Gastrocnemius medialis (tissue), 4 donors: ENCODE measurements around the gene LSM14A.

Experiments used
- POLR2A ChIP-seq, 2 donors: fragments of 450-650 bp; IDR thresholded peaks; one replicate each; pipeline ENCODE4 v1.6.1; 2017; ENCODE audit warnings: antibody characterized with exemption in 2 of 2, mild to moderate bottlenecking in 2 of 2, moderate library complexity in 2 of 2
- TF ChIP-seq, protein P1 (sequence below), 5 experiments: fragments of 450-650 bp in 3 of 5; fragments of 200-600 bp in 2 of 5; sonication (generic) in 2 of 5; IDR thresholded peaks in 4 of 5; conservative IDR thresholded peaks in 1 of 5; 1 replicate in 4 of 5; 2 replicates in 1 of 5; pipeline ENCODE4 v1.5.1; 2016 to 2019; ENCODE audit warnings: antibody characterized with exemption in 5 of 5, mild to moderate bottlenecking in 3 of 5, moderate library complexity in 3 of 5

DNA sequence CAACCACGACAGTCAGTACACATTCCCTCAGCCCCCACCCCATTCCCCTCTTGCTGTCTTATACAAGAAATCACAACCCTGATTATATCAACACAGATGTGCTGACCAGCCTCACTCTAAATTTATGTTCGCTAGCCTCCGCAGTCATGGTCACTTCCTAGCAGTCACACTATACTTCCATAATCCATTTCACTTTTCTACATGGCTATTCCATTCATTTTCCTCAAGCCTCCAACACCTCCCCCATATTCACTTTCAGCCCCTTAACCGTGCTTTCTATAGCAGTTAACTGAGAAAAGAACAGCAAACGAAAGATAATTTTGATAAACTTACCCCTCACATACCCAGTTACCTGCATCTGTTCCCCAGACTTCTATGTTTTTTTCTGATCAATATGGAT lies 8.4 kb downstream of the LSM14A start:
- TF ChIP-seq, protein P1, sequence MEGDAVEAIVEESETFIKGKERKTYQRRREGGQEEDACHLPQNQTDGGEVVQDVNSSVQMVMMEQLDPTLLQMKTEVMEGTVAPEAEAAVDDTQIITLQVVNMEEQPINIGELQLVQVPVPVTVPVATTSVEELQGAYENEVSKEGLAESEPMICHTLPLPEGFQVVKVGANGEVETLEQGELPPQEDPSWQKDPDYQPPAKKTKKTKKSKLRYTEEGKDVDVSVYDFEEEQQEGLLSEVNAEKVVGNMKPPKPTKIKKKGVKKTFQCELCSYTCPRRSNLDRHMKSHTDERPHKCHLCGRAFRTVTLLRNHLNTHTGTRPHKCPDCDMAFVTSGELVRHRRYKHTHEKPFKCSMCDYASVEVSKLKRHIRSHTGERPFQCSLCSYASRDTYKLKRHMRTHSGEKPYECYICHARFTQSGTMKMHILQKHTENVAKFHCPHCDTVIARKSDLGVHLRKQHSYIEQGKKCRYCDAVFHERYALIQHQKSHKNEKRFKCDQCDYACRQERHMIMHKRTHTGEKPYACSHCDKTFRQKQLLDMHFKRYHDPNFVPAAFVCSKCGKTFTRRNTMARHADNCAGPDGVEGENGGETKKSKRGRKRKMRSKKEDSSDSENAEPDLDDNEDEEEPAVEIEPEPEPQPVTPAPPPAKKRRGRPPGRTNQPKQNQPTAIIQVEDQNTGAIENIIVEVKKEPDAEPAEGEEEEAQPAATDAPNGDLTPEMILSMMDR (IDR thresholded peaks at IDR 0.05 in 4 of 5, conservative IDR thresholded peaks at IDR 0.05 in 1 of 5): no peak
- TF ChIP-seq POLR2A (IDR thresholded peaks at IDR 0.05): no peak
